Measurements from ENCODE around the gene MYO1B.

MYO1B gene

GRCh38 chr2:191215230-191215629 lies 30.0 kb upstream of the MYO1B start:
- no peak for TF ChIP-seq CTCF (IDR thresholded peaks at IDR 0.05; ENCODE audit: control extremely low read depth, extremely low read depth, low read depth, missing control alignments)
- ChIA-PET CTCF (interaction anchor here (1.3 to 2.6 kb wide), 3 partner anchors 10 to 163 kb away, joined by 4 to 9 read pairs (median 4); no protein-coding TSS in a partner anchor), POLR2A (no interaction called here)
- DNase-seq (ENCODE audit: extremely low spot score), result no peak

- DNase-seq (ENCODE audit: extremely low spot score), result no peak
- ChIA-PET CTCF (interaction anchor here (1.3 to 2.6 kb wide), 3 partner anchors 11 to 164 kb away, joined by 4 to 9 read pairs (median 4); no protein-coding TSS in a partner anchor), POLR2A (no interaction called here)
- no peak for TF ChIP-seq CTCF (IDR thresholded peaks at IDR 0.05; ENCODE audit: control extremely low read depth, extremely low read depth, low read depth, missing control alignments)
Observed at GRCh38 chr2:191215666-191216065, 29.5 kb upstream of the MYO1B start.

GRCh38 chr2:191217580-191217979 lies 27.6 kb upstream of the MYO1B start:
- TF ChIP-seq CTCF (IDR thresholded peaks at IDR 0.05; ENCODE audit: control extremely low read depth, extremely low read depth, low read depth, missing control alignments), result no peak
- CTCF ChIA-PET, result interaction anchor here (1.0 to 2.4 kb wide), 16 partner anchors 9 to 304 kb away, joined by 3 to 16 read pairs (median 5); no protein-coding TSS in a partner anchor
- no peak for DNase-seq (ENCODE audit: extremely low spot score)
- POLR2A ChIA-PET, result no interaction called here

- ChIA-PET CTCF (interaction anchor here (0.6 to 2.4 kb wide), 19 partner anchors 10 to 303 kb away, joined by 3 to 16 read pairs (median 5); no protein-coding TSS in a partner anchor), POLR2A (no interaction called here)
- TF ChIP-seq CTCF (IDR thresholded peaks at IDR 0.05; ENCODE audit: control extremely low read depth, extremely low read depth, low read depth, missing control alignments), result no peak
- no peak for DNase-seq (ENCODE audit: extremely low spot score)
Observed at GRCh38 chr2:191218292-191218898, 26.8 kb upstream of the MYO1B start.

- POLR2A ChIA-PET, result no interaction called here
- CTCF ChIA-PET, result interaction anchor here (0.7 to 2.0 kb wide), 4 partner anchors 11 to 942 kb away, joined by 3 to 7 read pairs (median 4); no protein-coding TSS in a partner anchor
- DNase-seq (ENCODE audit: extremely low spot score), result no peak
- no peak for TF ChIP-seq CTCF (IDR thresholded peaks at IDR 0.05; ENCODE audit: control extremely low read depth, extremely low read depth, low read depth, missing control alignments)
Observed at GRCh38 chr2:191220671-191221070, 24.5 kb upstream of the MYO1B start.

GRCh38 chr2:191221666-191222065 lies 23.5 kb upstream of the MYO1B start:
- CTCF ChIA-PET, result interaction anchor here (1.4 to 2.0 kb wide), 2 partner anchors 10 to 44 kb away, joined by 3 to 7 read pairs; no protein-coding TSS in a partner anchor
- no peak for TF ChIP-seq CTCF (IDR thresholded peaks at IDR 0.05; ENCODE audit: control extremely low read depth, extremely low read depth, low read depth, missing control alignments)
- DNase-seq (ENCODE audit: extremely low spot score), result no peak
- POLR2A ChIA-PET, result no interaction called here
